Neural progenitor cell (in vitro differentiated cells): ENCODE measurements around the gene STAT5A. TPM values are rescaled to one million over a fixed set of nuclear protein-coding genes. Genes with fewer than 3 reads are reported as not detected.

ENCODE experiments used
- DNase-seq: peaks from one replicate; pipeline ENCODE4 v3.0.0-alpha.2; 2016; ENCODE audit warnings: low spot score
- H2AFZ ChIP-seq: fragments of 200-600 bp; sonication (generic); replicated peaks from 2 replicates; pipeline ENCODE4 v1.6.1; 2016; ENCODE audit warnings: antibody characterized with exemption
- H3F3A ChIP-seq: fragments of 200-600 bp; sonication (generic); 2 replicates; pipeline ENCODE4 v1.6.1; 2016; ENCODE audit warnings: antibody characterized with exemption, low read depth
- H3K27ac ChIP-seq: fragments of 200-600 bp; sonication (generic); 2 replicates; pipeline ENCODE4 v1.5.1; 2016; ENCODE audit warnings: mild to moderate bottlenecking
- H3K27me3 ChIP-seq: fragments of 200-600 bp; sonication (generic); 2 replicates; pipeline ENCODE4 v1.6.1; 2016; ENCODE audit warnings: mild to moderate bottlenecking, moderate library complexity
- H3K36me3 ChIP-seq: fragments of 200-600 bp; sonication (generic); 2 replicates; pipeline ENCODE4 v1.5.1; 2016
- H3K4me1 ChIP-seq: fragments of 200-600 bp; sonication (generic); 2 replicates; pipeline ENCODE4 v1.6.1; 2016; ENCODE audit warnings: mixed run types
- H3K4me2 ChIP-seq: fragments of 200-600 bp; sonication (generic); 2 replicates; pipeline ENCODE4 v1.6.1; 2016
- H3K4me3 ChIP-seq: fragments of 200-600 bp; sonication (generic); 2 replicates; pipeline ENCODE4 v1.5.1; 2016
- H3K79me2 ChIP-seq: fragments of 200-600 bp; sonication (generic); 2 replicates; pipeline ENCODE4 v1.6.1; 2016; ENCODE audit warnings: low read depth
- H3K9ac ChIP-seq: fragments of 200-600 bp; sonication (generic); 2 replicates; pipeline ENCODE4 v1.6.1; 2016
- H3K9me3 ChIP-seq: fragments of 200-600 bp; sonication (generic); 2 replicates; pipeline ENCODE4 v1.5.1; 2016; ENCODE audit warnings: low read depth
- H4K20me1 ChIP-seq: fragments of 200-600 bp; sonication (generic); 2 replicates; pipeline ENCODE4 v1.6.1; 2016; ENCODE audit warnings: low read depth
- H3K27ac Mint-ChIP-seq: 3 replicates; pipeline ENCODE4 v1.8.0; 2021; ENCODE audit warnings: mixed read lengths
- H3K27me3 Mint-ChIP-seq: 2 replicates; pipeline ENCODE4 v1.8.0; 2022; ENCODE audit warnings: low read depth, mild to moderate bottlenecking, inconsistent platforms, moderate library complexity, mixed read lengths; ENCODE audit not compliant: insufficient read depth
- H3K36me3 Mint-ChIP-seq: 3 replicates; pipeline ENCODE4 v1.8.0; 2021; ENCODE audit warnings: mixed read lengths
- H3K4me1 Mint-ChIP-seq: 3 replicates; pipeline ENCODE4 v1.8.0; 2021; ENCODE audit warnings: mixed read lengths
- H3K4me3 Mint-ChIP-seq: 3 replicates; pipeline ENCODE4 v1.8.0; 2021; ENCODE audit warnings: mild to moderate bottlenecking, moderate library complexity, mixed read lengths
- H3K9me3 Mint-ChIP-seq: 3 replicates; pipeline ENCODE4 v1.8.0; 2020; ENCODE audit warnings: mixed read lengths
- EZH2 ChIP-seq: fragments of 200-600 bp; sonication (generic); IDR thresholded peaks from 2 replicates; pipeline ENCODE4 v1.6.1; 2017; ENCODE audit warnings: antibody characterized with exemption, mild to moderate bottlenecking, moderate library complexity
- EZH2phosphoT487 ChIP-seq: fragments of 200-600 bp; sonication (generic); IDR thresholded peaks from 2 replicates; pipeline ENCODE4 v1.6.1; 2017; ENCODE audit warnings: antibody characterized with exemption
- total RNA-seq: library from RNA; depleted of rRNA; stranded (reverse); fragments of >200 nt; gene quantifications from 2 replicates; pipeline ENCODE4 v1.2.3, GENCODE V29; 2015; ENCODE audit warnings: low replicate concordance
- TF ChIP-seq, protein P1 (sequence below): fragments of 200-600 bp; sonication (generic); IDR thresholded peaks from 2 replicates; pipeline ENCODE4 v1.5.1; 2017; ENCODE audit warnings: antibody characterized with exemption, mild to moderate bottlenecking

Gene STAT5A
- total RNA-seq, 1 donor from 2014 or later: 10.0 TPM

GRCh38 chr17:42285346-42286050 is 2.8 kb upstream of the STAT5A start:
- H3K4me1 Mint-ChIP-seq: peaks cover 27% of the 10 kb centered on the region
- H3K36me3 ChIP-seq: no peaks in the 10 kb centered on the region
- H3K9me3 ChIP-seq: no peaks in the 10 kb centered on the region
- H2AFZ ChIP-seq: no peak overlapping the region
- H4K20me1 ChIP-seq: no peaks in the 10 kb centered on the region
- H3K4me2 ChIP-seq: no peak overlapping the region
- H3K9ac ChIP-seq: no peak overlapping the region
- peaks cover 39% of the 10 kb centered on the region for H3K27me3 ChIP-seq
- peaks cover 17% of the 10 kb centered on the region for H3K4me1 ChIP-seq
- H3K27me3 Mint-ChIP-seq: peaks cover 21% of the 10 kb centered on the region
- no peak overlapping the region for H3K4me3 Mint-ChIP-seq
- no peaks in the 10 kb centered on the region for H3K79me2 ChIP-seq
- DNase-seq: no peak
- H3K27ac Mint-ChIP-seq: no peak overlapping the region
- no peaks in the 10 kb centered on the region for H3K36me3 Mint-ChIP-seq
- no peak overlapping the region for H3K4me3 ChIP-seq
- H3K27ac ChIP-seq: no peak overlapping the region
- H3F3A ChIP-seq: peaks cover 10% of the 10 kb centered on the region
- TF ChIP-seq, protein P1, sequence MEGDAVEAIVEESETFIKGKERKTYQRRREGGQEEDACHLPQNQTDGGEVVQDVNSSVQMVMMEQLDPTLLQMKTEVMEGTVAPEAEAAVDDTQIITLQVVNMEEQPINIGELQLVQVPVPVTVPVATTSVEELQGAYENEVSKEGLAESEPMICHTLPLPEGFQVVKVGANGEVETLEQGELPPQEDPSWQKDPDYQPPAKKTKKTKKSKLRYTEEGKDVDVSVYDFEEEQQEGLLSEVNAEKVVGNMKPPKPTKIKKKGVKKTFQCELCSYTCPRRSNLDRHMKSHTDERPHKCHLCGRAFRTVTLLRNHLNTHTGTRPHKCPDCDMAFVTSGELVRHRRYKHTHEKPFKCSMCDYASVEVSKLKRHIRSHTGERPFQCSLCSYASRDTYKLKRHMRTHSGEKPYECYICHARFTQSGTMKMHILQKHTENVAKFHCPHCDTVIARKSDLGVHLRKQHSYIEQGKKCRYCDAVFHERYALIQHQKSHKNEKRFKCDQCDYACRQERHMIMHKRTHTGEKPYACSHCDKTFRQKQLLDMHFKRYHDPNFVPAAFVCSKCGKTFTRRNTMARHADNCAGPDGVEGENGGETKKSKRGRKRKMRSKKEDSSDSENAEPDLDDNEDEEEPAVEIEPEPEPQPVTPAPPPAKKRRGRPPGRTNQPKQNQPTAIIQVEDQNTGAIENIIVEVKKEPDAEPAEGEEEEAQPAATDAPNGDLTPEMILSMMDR: no peak
- TF ChIP-seq EZH2phosphoT487 (no peak), EZH2 (no peak)
- peaks cover 2% of the 10 kb centered on the region for H3K9me3 Mint-ChIP-seq

- no peak overlapping the region for H3K27ac Mint-ChIP-seq
- Histone ChIP-seq H3K79me2 (no peaks in the 10 kb centered on the region), H3K9ac (no peak overlapping the region), H3K36me3 (no peaks in the 10 kb centered on the region), H3F3A (peaks cover 10% of the 10 kb centered on the region), H4K20me1 (no peaks in the 10 kb centered on the region), H3K27ac (no peak overlapping the region), H3K27me3 (peaks cover 39% of the 10 kb centered on the region), H3K4me2 (no peak overlapping the region), H3K4me3 (no peak overlapping the region), H3K4me1 (peaks cover 12% of the 10 kb centered on the region), H2AFZ (no peak overlapping the region), H3K9me3 (no peaks in the 10 kb centered on the region)
- TF ChIP-seq, protein P1: no peak
- TF ChIP-seq EZH2phosphoT487 (no peak), EZH2 (no peak)
- peaks cover 2% of the 10 kb centered on the region for H3K9me3 Mint-ChIP-seq
- DNase-seq: no peak
- H3K27me3 Mint-ChIP-seq: peaks cover 22% of the 10 kb centered on the region
- H3K4me3 Mint-ChIP-seq: peak overlapping the region; percentile 48
- H3K4me1 Mint-ChIP-seq: peaks cover 22% of the 10 kb centered on the region
- no peaks in the 10 kb centered on the region for H3K36me3 Mint-ChIP-seq
These were observed 1.7 kb upstream of the STAT5A start for GRCh38 chr17:42286411-42287221.

- peaks cover 9% of the 10 kb centered on the region for H3K4me1 ChIP-seq
- peak overlapping the region; percentile 14 for H3K27ac Mint-ChIP-seq
- peak overlapping the region; percentile 89 for H3K4me2 ChIP-seq
- peaks cover 39% of the 10 kb centered on the region for H3K27me3 ChIP-seq
- no peaks in the 10 kb centered on the region for H4K20me1 ChIP-seq
- no peaks in the 10 kb centered on the region for H3K9me3 ChIP-seq
- no peak overlapping the region for H2AFZ ChIP-seq
- H3K4me1 Mint-ChIP-seq: peaks cover 21% of the 10 kb centered on the region
- peaks cover 10% of the 10 kb centered on the region for H3F3A ChIP-seq
- H3K4me3 ChIP-seq: peak overlapping the region; percentile 58
- peaks cover 2% of the 10 kb centered on the region for H3K9me3 Mint-ChIP-seq
- H3K4me3 Mint-ChIP-seq: peak overlapping the region; percentile 78
- no peaks in the 10 kb centered on the region for H3K79me2 ChIP-seq
- no peaks in the 10 kb centered on the region for H3K36me3 ChIP-seq
- H3K36me3 Mint-ChIP-seq: no peaks in the 10 kb centered on the region
- H3K9ac ChIP-seq: no peak overlapping the region
- TF ChIP-seq, protein P1: no peak
- no peak for TF ChIP-seq EZH2
- no peak for TF ChIP-seq EZH2phosphoT487
- H3K27ac ChIP-seq: no peak overlapping the region
- peaks cover 25% of the 10 kb centered on the region for H3K27me3 Mint-ChIP-seq
- DNase-seq: no peak
These were observed 857 bp upstream of the STAT5A start for GRCh38 chr17:42287305-42287976.
